ENCODE data around the gene KNOP1. TPM values are rescaled to one million over a fixed set of nuclear protein-coding genes. Genes with fewer than 3 reads are reported as not detected.
A peak's percentile ranks its signal among the peaks of the same experiment; 100 is the strongest.

Gene KNOP1
- total RNA-seq, 1 experiment from 2014 or later = 65.0 TPM

GRCh38 chr16:19751478-19752385 lies 33.7 kb upstream of the KNOP1 start:
- no peaks in the 10 kb centered on the region for H3K9me3 ChIP-seq (ENCODE audit: low read depth, low read length, poor library complexity, severe bottlenecking)
- no peak for TF ChIP-seq EZH2 (IDR thresholded peaks at IDR 0.05; ENCODE audit: borderline replicate concordance, low read depth, low read length, poor library complexity, severe bottlenecking)
- TF ChIP-seq CTCF (conservative IDR thresholded peaks at IDR 0.05; ENCODE audit: low read depth, low read length) = no peak
- ChIA-PET CTCF (no interaction called here), POLR2A (ENCODE audit: low non-redundant PET) (no interaction called here)
- no TSS peak for BruUV-seq (replicated peaks)
- DNase-seq (ENCODE audit: low spot score) = no peak
- intact Hi-C loops (cut with micrococcal nuclease; ENCODE audit: unreplicated experiment) = no loop called here
- H3K27me3 ChIP-seq (replicated peaks; ENCODE audit: insufficient read depth, low read depth, low read length, poor library complexity) = no peaks in the 10 kb centered on the region
- H3K4me1 ChIP-seq (ENCODE audit: insufficient read depth, low read length, poor library complexity, severe bottlenecking) = peaks cover 9% of the 10 kb centered on the region
- no peak overlapping the region for H3K4me3 ChIP-seq (ENCODE audit: low read depth, low read length, poor library complexity, severe bottlenecking)
- no peak overlapping the region for H3K27ac ChIP-seq (ENCODE audit: low read depth, low read length, poor library complexity, severe bottlenecking)
- H3K36me3 ChIP-seq (ENCODE audit: insufficient read depth, low read length, poor library complexity, severe bottlenecking) = no peaks in the 10 kb centered on the region

DNA sequence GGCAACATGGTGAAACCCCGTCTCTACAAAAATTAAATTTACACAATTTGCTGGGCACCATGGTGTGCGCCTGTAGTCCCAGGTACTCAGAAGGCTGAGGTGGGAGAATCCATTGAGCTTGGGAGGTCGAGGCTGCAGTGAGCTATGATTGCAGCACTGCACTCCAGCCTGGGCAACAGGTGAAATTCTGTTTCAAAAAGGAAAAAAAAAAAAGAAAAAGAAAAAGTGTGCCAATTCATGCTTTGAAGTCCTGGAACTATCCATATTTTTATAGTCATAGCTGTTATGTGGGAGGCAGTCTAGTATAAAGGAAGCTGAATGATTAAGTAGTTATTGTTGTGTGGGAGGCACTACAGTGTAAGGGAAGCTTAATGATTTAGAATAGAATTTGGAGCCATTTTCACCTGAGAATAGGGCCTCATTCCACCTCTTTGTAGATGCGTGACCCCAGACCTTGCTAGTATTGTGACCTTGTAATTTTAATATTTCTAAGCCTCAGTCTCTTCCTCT lies 31.6 kb upstream of the KNOP1 start:
- BruUV-seq (replicated peaks) = no TSS peak
- Histone ChIP-seq H3K27ac (ENCODE audit: low read depth, low read length, poor library complexity, severe bottlenecking) (no peak overlapping the region), H3K36me3 (ENCODE audit: insufficient read depth, low read length, poor library complexity, severe bottlenecking) (no peaks in the 10 kb centered on the region), H3K4me1 (ENCODE audit: insufficient read depth, low read length, poor library complexity, severe bottlenecking) (peaks cover 9% of the 10 kb centered on the region), H3K27me3 (replicated peaks; ENCODE audit: insufficient read depth, low read depth, low read length, poor library complexity) (no peaks in the 10 kb centered on the region), H3K9me3 (ENCODE audit: low read depth, low read length, poor library complexity, severe bottlenecking) (no peaks in the 10 kb centered on the region), H3K4me3 (ENCODE audit: low read depth, low read length, poor library complexity, severe bottlenecking) (no peak overlapping the region)
- intact Hi-C loops (cut with micrococcal nuclease; ENCODE audit: unreplicated experiment) = no loop called here
- ChIA-PET CTCF (no interaction called here), POLR2A (ENCODE audit: low non-redundant PET) (no interaction called here)
- TF ChIP-seq EZH2 (IDR thresholded peaks at IDR 0.05; ENCODE audit: borderline replicate concordance, low read depth, low read length, poor library complexity, severe bottlenecking) (no peak), CTCF (conservative IDR thresholded peaks at IDR 0.05; ENCODE audit: low read depth, low read length) (no peak)
- DNase-seq (ENCODE audit: low spot score) = no peak

DNA sequence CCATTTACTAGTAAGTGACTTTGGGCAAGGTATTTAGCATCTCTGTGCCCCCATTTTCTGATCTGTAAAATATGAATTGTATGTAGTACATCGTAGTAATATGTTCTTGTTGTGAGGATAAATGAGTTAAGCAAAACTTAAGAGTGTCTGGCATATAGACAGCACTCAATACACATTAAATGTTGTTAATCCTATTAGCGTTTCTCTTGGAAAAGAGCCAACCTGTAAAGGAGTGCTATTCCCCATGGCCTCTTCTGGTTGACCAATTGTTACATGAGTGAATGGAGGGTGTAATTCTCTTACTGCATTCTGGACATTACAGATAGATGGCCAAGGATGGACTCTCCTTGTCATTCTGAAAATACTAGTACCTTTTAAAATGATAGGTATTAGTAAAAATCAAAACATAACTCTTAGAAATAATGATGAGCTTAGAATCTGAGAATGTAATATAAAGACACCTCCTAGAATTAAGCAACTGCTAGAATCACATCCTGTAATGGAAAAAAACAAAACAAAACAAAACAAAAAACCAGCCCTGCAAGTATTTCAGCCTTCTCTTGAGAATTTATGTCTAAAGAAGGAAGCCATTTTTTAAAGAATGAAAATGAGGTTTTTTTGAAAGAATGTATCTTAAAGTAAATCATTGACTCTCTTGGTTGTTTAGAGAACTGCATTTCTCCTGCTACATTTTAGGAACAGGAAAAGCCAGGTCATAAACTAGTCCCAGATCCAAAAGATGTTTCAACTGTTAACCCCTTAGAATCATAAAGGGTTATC lies 30.6 kb upstream of the KNOP1 start:
- POLR2A ChIA-PET (ENCODE audit: low non-redundant PET) = interaction anchor here (0.5 kb wide), 1 partner anchor 148 kb away, joined by 12 read pairs; no protein-coding TSS in a partner anchor
- CTCF ChIA-PET = interaction anchor here (0.6 to 0.7 kb wide), 2 partner anchors 15 to 84 kb away, joined by 3 read pairs; no protein-coding TSS in a partner anchor
- BruUV-seq (replicated peaks) = no TSS peak
- no peak overlapping the region for H3K27ac ChIP-seq (ENCODE audit: low read depth, low read length, poor library complexity, severe bottlenecking)
- intact Hi-C loops (cut with micrococcal nuclease; ENCODE audit: unreplicated experiment) = no loop called here
- no peaks in the 10 kb centered on the region for H3K36me3 ChIP-seq (ENCODE audit: insufficient read depth, low read length, poor library complexity, severe bottlenecking)
- DNase-seq (ENCODE audit: low spot score) = peak; percentile 44
- no peaks in the 10 kb centered on the region for H3K27me3 ChIP-seq (replicated peaks; ENCODE audit: insufficient read depth, low read depth, low read length, poor library complexity)
- H3K4me1 ChIP-seq (ENCODE audit: insufficient read depth, low read length, poor library complexity, severe bottlenecking) = peaks cover 9% of the 10 kb centered on the region
- TF ChIP-seq CTCF (conservative IDR thresholded peaks at IDR 0.05; ENCODE audit: low read depth, low read length) (no peak), EZH2 (IDR thresholded peaks at IDR 0.05; ENCODE audit: borderline replicate concordance, low read depth, low read length, poor library complexity, severe bottlenecking) (no peak)
- H3K4me3 ChIP-seq (ENCODE audit: low read depth, low read length, poor library complexity, severe bottlenecking) = no peak overlapping the region
- H3K9me3 ChIP-seq (ENCODE audit: low read depth, low read length, poor library complexity, severe bottlenecking) = no peaks in the 10 kb centered on the region

Measured in A673 (cell line).